Activated CD4-positive, alpha-beta T cell treated with anti-CD3 and anti-CD28 coated beads for 36 hours (primary cell): ENCODE measurements around the gene KRT2. TPM values are rescaled to one million over a fixed set of nuclear protein-coding genes. Genes with fewer than 3 reads are reported as not detected.

Source experiments
- ATAC-seq: fragments of 200-7000 bp; cut with Tn5 transposase; one replicate; pipeline ENCODE4 v1.10.0; 2021; ENCODE audit warnings: mild to moderate bottlenecking, moderate library complexity
- CTCF ChIA-PET: fragments of 350-600 bp; sonication (Branson Sonifier 250); formaldehyde crosslinking; loops from one replicate; lab custom pipeline; 2021; ENCODE audit warnings: antibody characterized with exemption; lab: Charles Lee
- POLR2A ChIA-PET: fragments of 350-600 bp; sonication (Branson Sonifier 250); formaldehyde crosslinking; loops from one replicate; lab custom pipeline; 2021; ENCODE audit warnings: antibody characterized with exemption, inconsistent platforms; lab: Charles Lee
- DNase-seq: peaks from one replicate; pipeline ENCODE4 v3.0.0-alpha.2; 2020
- H3K27ac Mint-ChIP-seq: one replicate; pipeline ENCODE4 v1.8.0; 2021; ENCODE audit warnings: mixed read lengths
- H3K27me3 Mint-ChIP-seq: one replicate; pipeline ENCODE4 v1.8.0; 2021; ENCODE audit warnings: mixed read lengths
- H3K36me3 Mint-ChIP-seq: one replicate; pipeline ENCODE4 v1.8.0; 2021; ENCODE audit warnings: low read depth, mixed read lengths
- H3K4me1 Mint-ChIP-seq: one replicate; pipeline ENCODE4 v1.8.0; 2021; ENCODE audit warnings: mixed read lengths
- H3K4me3 Mint-ChIP-seq: one replicate; pipeline ENCODE4 v1.8.0; 2021; ENCODE audit warnings: mild to moderate bottlenecking, moderate library complexity, mixed read lengths
- H3K9me3 Mint-ChIP-seq: one replicate; pipeline ENCODE4 v1.8.0; 2021; ENCODE audit warnings: low read depth, mixed read lengths
- intact Hi-C, 2 experiments: fragments of 100-400 bp; cut with DNase I in 1 of 2; cut with micrococcal nuclease in 1 of 2; formaldehyde crosslinking; loops; one replicate each; pipeline versions ENCODE4 v1.14.2 to v1.15.1; 2022 to 2024; cut with DNase I, micrococcal nuclease
- total RNA-seq, 2 experiments: library from RNA; stranded (reverse); gene quantifications; one replicate each; pipeline ENCODE4 v1.2.3, GENCODE V29; 2021

The KRT2 gene
- total RNA-seq, 2 experiments from 2014 or later, result not detected

DNA sequence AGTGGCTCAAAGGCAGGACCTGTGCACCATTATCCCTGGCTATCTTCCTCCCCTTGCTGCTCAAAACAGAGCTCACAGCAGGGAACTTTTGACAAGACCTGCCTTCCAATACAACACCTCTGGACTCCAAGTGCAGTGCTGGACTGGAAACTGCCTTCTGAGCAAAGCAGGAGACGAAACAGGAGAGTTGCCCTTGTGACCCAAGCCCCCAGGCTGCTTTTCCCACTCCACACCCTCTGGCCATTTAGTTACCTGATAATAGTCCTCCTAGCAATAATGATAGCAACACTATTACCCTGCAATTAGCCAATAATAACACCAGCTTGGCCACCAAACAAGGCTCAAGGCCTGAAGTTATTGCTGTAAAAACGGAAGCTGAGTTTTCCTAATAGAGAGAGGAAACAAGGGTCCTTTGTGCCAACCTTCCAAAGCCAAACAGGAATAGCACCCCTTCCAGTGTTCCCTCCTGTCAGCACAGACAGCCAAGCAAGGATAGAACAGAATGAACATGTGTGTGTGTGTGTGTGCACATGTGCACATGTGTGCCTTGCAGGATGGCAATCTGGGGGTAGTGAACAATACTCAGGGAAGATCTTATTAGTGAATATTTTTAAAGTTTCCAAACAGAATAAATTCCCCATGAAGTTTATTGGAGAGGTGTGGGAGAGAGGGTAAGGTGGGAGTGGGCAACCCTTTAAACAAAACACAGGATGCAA, 24.5 kb downstream of the KRT2 start:
- POLR2A ChIA-PET, result no interaction called here
- Mint-ChIP-seq H3K4me3 (no peak overlapping the region), H3K4me1 (peaks cover 65% of the 10 kb centered on the region), H3K36me3 (peaks cover 2% of the 10 kb centered on the region), H3K27me3 (no peaks in the 10 kb centered on the region), H3K27ac (no peak overlapping the region), H3K9me3 (peaks cover 2% of the 10 kb centered on the region)
- no peak for DNase-seq
- CTCF ChIA-PET, result interaction anchor here (0.7 to 1.6 kb wide), 2 partner anchors 28 to 253 kb away, joined by 3 read pairs; no protein-coding TSS in a partner anchor
- no peak for ATAC-seq
- intact Hi-C loops, result no loop called here

DNA sequence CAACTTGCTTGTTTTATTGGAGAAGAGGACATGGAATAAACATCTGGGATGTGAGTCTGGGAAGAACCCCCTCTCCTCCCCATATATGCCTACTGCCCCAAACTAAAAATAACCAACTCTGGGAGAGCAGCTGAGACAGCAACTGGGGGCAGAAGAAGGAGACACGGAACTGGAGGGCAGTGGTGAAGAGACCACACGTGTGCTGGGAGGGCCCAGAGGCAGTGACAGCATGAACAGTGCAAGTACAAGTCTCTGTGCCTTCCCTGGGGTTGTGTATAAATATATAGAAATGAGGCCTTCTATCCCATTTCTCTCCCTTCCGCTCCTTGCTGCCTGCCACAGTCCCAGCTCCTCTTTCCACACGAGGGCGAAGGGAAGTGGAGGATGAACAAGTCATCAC, 29.7 kb downstream of the KRT2 start:
- POLR2A ChIA-PET, result no interaction called here
- Mint-ChIP-seq H3K4me3 (no peak overlapping the region), H3K36me3 (peaks cover 2% of the 10 kb centered on the region), H3K4me1 (peaks cover 57% of the 10 kb centered on the region), H3K27ac (no peak overlapping the region), H3K9me3 (peaks cover 2% of the 10 kb centered on the region), H3K27me3 (no peaks in the 10 kb centered on the region)
- DNase-seq (no peak), ATAC-seq (no peak)
- intact Hi-C loops, result no loop called here
- CTCF ChIA-PET, result interaction anchor here (0.6 kb wide), 1 partner anchor 36 kb away, joined by 4 read pairs; no protein-coding TSS in a partner anchor

DNA sequence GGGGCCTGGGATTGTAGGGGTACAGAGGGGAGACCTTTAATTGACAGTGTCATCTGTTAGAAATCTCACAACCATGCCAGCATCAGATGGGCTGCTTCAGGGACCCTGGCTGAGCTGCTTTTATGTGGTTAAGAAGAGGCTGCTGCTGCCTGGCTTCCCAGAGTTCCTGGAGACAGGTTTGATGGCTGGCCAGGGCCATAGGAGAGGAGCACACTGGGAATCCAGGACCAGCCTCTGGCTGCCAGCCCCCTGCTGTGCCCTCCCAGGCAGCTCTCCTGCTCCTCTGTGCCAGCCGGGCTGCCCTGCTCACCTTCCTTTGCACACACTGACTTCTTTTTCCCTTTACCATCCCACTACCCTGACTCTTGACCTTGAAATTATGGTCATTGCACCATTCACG, 33.1 kb downstream of the KRT2 start:
- ChIA-PET CTCF (interaction anchor here (1.4 kb wide), 1 partner anchor 10 kb away, joined by 3 read pairs; no protein-coding TSS in a partner anchor), POLR2A (no interaction called here)
- Mint-ChIP-seq H3K9me3 (peaks cover 2% of the 10 kb centered on the region), H3K27me3 (no peaks in the 10 kb centered on the region), H3K36me3 (peaks cover 2% of the 10 kb centered on the region), H3K4me1 (peaks cover 68% of the 10 kb centered on the region), H3K27ac (no peak overlapping the region), H3K4me3 (no peak overlapping the region)
- intact Hi-C loops, result no loop called here
- ATAC-seq (no peak), DNase-seq (no peak)

DNA sequence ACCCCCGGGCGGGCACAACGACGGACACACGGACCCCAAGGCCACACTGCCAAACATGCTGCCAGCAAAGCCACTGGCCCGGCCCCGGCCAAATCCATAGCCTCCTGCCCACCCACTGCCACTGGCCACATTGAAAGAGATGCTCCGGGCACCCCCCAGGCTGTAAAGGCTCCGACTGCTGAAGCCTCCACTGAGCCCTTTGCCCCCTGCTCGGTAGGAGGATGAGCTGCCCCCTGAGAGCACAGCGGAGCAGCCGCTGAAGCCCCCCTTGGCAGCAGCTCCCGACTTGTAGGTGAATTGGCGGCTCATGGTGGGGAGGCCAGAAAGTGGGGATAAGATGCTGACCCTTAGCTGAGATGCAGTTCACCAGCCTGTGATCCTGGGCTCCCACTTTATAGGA, 33.8 kb downstream of the KRT2 start, which contains the start of gene KRT73:
TSS of gene KRT73 (minus strand) at position 344 of the 400 bp plus-strand sequence. CDS start at position 309, 35 bp downstream.
- Mint-ChIP-seq H3K9me3 (peaks cover 2% of the 10 kb centered on the region), H3K36me3 (peaks cover 1% of the 10 kb centered on the region), H3K4me1 (peaks cover 75% of the 10 kb centered on the region), H3K27me3 (no peaks in the 10 kb centered on the region), H3K27ac (no peak within 1 kb of the TSS), H3K4me3 (no peak within 1 kb of the TSS)
- intact Hi-C loops, result no loop called here
- CTCF ChIA-PET, result no interaction called here
- DNase-seq, result no peak
- POLR2A ChIA-PET, result no interaction called here
- no peak for ATAC-seq

DNA sequence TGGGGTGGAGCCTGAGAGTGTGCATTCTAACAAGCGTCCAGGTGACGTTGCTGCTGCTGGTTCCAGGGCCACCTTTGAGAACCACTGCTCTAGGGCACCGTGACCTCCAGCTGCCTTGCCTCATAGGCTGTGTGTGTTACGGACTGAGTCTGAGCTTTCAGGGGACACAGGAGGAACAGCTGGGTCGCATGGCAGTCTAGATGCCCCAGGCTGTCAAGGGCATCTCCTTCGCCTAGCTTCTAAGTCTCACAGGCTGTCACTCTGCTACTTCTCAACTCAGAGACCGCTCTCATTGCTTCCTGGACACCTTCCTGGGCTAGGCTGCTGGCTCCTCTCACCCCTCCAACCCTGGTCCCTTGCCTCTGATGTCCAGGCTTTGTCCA, 34.6 kb downstream of the KRT2 start:
- DNase-seq (no peak), ATAC-seq (no peak)
- ChIA-PET POLR2A (no interaction called here), CTCF (interaction anchor here (0.6 kb wide), 1 partner anchor 543 kb away, joined by 3 read pairs; no protein-coding TSS in a partner anchor)
- Mint-ChIP-seq H3K4me1 (peaks cover 80% of the 10 kb centered on the region), H3K4me3 (no peak overlapping the region), H3K9me3 (no peaks in the 10 kb centered on the region), H3K36me3 (no peaks in the 10 kb centered on the region), H3K27ac (no peak overlapping the region), H3K27me3 (no peaks in the 10 kb centered on the region)
- intact Hi-C loops, result no loop called here

DNA sequence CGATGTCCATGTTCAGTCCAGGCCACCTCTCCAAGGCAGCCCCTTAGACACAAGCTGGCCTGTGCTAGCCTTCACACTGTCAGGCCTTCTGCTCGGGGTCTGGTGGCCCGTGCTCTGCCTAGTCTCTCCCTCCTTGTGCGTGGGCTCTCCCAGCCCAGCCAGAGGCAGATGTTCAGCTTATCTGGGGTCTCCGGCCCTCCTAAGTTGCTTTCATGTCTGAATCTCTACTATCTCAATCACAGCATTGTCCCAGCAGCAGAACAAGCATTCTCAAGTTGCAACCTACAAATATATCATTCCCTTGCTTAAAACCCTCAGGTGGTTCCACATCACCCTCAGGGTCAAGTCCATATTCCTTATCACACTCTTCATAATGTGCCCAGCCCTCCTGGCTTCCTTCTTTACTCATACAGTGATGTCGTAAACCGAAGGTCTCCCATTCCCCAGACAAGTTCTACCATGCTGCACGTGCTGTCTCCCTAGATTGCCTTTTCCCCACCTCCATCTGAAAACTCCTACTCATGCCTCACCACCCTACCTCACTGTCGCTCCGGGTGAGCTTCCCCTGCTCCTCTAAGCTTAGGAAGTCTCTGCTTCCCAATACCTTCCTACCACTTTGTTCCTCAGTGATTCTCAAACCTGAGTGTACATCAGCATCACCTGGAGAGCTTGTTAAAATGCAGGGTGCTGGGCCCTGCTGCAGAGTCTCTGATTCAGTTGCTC, 35.2 kb downstream of the KRT2 start:
- Mint-ChIP-seq H3K36me3 (no peaks in the 10 kb centered on the region), H3K4me1 (peaks cover 84% of the 10 kb centered on the region), H3K27me3 (no peaks in the 10 kb centered on the region), H3K27ac (peak overlapping the region; percentile 90), H3K4me3 (no peak overlapping the region), H3K9me3 (no peaks in the 10 kb centered on the region)
- ATAC-seq (no peak), DNase-seq (no peak)
- ChIA-PET POLR2A (no interaction called here), CTCF (interaction anchor here (0.7 kb wide), 1 partner anchor 280 kb away, joined by 3 read pairs; no protein-coding TSS in a partner anchor)
- intact Hi-C loops, result no loop called here

DNA sequence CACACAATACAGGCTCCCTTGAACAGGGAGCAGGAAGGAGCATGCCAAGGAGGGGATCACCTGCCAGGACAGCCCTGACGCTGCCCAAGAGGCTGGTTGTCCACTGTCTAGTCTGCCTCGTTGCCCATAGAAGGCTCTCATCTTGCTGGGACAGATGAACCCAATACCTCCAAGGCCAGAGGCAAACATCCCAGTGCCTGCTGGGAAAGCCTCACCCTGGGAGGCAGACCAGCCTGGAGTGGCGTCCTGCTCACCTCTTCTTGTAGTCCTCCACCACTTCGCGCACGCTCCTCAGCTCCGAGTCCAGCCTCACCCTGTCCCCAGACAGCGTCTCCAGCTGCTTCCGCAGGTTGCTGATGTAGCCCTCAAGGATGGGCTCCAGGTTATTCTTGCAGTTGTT, 36.1 kb downstream of the KRT2 start:
- H3K4me3 Mint-ChIP-seq, result no peak overlapping the region
- intact Hi-C loops, result no loop called here
- H3K9me3 Mint-ChIP-seq, result no peaks in the 10 kb centered on the region
- no peaks in the 10 kb centered on the region for H3K36me3 Mint-ChIP-seq
- no peak for DNase-seq
- POLR2A ChIA-PET, result no interaction called here
- H3K4me1 Mint-ChIP-seq, result peaks cover 84% of the 10 kb centered on the region
- peak overlapping the region; percentile 90 for H3K27ac Mint-ChIP-seq
- ATAC-seq, result no peak
- H3K27me3 Mint-ChIP-seq, result no peaks in the 10 kb centered on the region
- CTCF ChIA-PET, result interaction anchor here (0.7 kb wide), 1 partner anchor 279 kb away, joined by 3 read pairs; no protein-coding TSS in a partner anchor

DNA sequence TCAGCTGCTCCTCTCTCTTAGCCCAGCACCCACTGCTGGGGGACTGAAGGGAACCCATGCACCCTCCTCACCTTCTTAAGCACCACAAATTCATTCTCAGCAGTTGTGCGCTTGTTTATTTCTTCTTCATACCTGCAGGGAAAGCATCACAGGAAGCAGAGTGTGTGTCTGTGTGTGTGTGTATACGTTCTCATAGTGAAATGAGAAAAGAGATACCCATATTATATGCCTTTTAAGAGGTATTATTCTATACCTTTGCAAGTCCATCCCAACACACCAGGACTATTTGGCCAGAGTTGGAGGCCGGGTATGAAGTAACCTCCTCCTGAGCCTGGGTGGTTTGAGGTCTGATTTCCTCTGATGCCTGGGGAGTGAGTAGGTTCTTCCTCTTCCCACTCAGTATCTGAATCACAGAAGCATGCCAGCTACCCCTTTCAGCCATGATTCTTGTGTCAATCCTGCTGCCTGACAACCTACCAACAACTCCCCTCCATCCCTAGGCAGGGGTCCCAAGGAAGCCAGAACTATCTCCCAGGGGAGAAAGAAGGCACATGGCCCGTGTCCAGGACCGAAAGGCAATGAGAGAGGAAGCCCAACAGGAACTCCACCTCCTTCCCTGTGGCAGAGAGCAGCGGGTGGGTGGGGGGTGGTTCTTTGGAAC, 36.7 kb downstream of the KRT2 start:
- peak overlapping the region; percentile 90 for H3K27ac Mint-ChIP-seq
- intact Hi-C loops, result no loop called here
- no peaks in the 10 kb centered on the region for H3K36me3 Mint-ChIP-seq
- ATAC-seq, result peak; percentile 76
- ChIA-PET CTCF (interaction anchor here (0.6 kb wide), 1 partner anchor 251 kb away, joined by 3 read pairs; no protein-coding TSS in a partner anchor), POLR2A (no interaction called here)
- H3K4me1 Mint-ChIP-seq, result peaks cover 84% of the 10 kb centered on the region
- no peaks in the 10 kb centered on the region for H3K27me3 Mint-ChIP-seq
- H3K9me3 Mint-ChIP-seq, result no peaks in the 10 kb centered on the region
- no peak overlapping the region for H3K4me3 Mint-ChIP-seq
- DNase-seq, result peak; percentile 60

DNA sequence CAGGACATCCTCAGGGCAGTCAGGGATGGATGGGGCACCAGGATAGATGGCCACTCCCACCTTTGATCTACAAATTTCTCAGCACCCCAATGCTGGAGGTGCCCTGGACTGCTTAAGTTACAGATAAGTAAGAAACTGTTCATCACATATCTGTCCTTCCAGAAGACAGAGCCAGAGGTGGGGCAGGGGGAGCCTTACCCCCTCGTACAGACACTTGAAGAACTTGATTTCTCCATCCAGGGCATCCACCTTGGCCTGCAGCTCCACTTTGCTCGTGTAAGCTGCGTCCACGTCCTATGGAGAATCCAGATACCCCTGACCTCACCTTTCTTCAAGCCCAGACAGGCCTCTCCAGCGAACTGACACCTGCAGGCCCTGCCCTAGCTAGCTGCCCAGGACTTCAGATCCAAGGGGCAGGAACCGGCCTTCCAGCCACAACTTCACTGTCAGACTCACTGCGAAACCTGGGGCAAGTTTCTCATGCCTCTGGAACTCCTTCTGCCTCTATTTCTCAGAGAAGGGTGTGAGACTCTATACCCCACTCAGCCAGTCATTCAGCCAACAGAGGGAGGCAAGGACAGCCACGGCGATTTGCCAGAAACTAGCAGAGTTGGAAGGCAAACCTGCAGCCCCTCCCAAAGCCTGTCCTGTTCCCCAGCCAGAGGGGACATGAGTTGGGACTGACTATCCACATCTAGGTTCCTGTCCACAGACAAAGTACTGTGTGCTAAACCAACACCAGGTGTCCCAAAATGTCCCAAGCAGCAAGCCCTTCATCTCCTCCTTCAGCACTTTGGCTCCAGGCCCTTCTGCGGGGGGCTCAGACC, 37.4 kb downstream of the KRT2 start:
- H3K4me1 Mint-ChIP-seq, result peaks cover 87% of the 10 kb centered on the region
- peak; percentile 1 for ATAC-seq
- no peak for DNase-seq
- no peaks in the 10 kb centered on the region for H3K36me3 Mint-ChIP-seq
- peak overlapping the region; percentile 90 for H3K27ac Mint-ChIP-seq
- intact Hi-C loops, result no loop called here
- CTCF ChIA-PET, result interaction anchor here (0.6 kb wide), 1 partner anchor 252 kb away, joined by 3 read pairs; no protein-coding TSS in a partner anchor
- no peaks in the 10 kb centered on the region for H3K27me3 Mint-ChIP-seq
- H3K4me3 Mint-ChIP-seq, result no peak overlapping the region
- H3K9me3 Mint-ChIP-seq, result no peaks in the 10 kb centered on the region
- POLR2A ChIA-PET, result no interaction called here

DNA sequence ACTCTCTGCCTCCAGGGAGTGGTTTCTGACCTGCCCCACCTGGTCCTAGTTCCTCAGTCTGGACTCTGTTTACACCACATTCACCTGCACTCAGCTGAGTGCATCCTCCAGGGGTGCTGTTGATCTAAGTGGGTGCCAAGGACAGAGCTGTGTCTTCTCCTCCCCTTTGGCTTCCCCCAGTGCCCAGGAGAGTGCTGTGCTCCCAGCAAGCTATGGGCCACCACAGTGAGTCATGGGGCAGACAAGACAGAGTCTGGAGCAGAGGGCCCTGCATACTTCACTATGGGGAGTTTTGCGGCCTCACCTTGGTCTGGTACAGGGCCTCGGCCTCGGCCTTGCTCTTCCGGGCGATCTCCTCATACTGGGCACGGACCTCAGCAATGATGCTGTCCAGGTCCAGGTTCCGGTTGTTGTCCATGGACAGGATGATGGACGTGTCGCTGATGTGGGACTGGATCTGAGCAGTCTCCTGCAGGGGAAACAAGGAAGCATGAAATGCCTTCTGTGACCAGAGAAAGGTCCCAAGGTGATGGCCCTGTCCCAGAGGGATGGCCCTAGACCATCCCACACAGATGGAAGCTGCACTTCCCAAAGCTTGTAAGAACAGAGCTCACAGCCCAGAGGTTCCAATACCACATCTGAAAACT, 38.5 kb downstream of the KRT2 start:
- DNase-seq, result peak; percentile 42
- Mint-ChIP-seq H3K4me1 (peaks cover 92% of the 10 kb centered on the region), H3K9me3 (no peaks in the 10 kb centered on the region), H3K4me3 (no peak overlapping the region), H3K27me3 (no peaks in the 10 kb centered on the region), H3K36me3 (no peaks in the 10 kb centered on the region), H3K27ac (no peak overlapping the region)
- intact Hi-C loops, result no loop called here
- ATAC-seq, result no peak
- CTCF ChIA-PET, result interaction anchor here (0.6 to 0.8 kb wide), 2 partner anchors 54 to 104 kb away, joined by 3 to 5 read pairs; no protein-coding TSS in a partner anchor
- POLR2A ChIA-PET, result no interaction called here
